Vagina (tissue), 2 donors: ENCODE measurements around the gene STEAP1B.

ENCODE experiments used
- POLR2AphosphoS5 ChIP-seq, 2 donors: sonication (generic); formaldehyde crosslinking; IDR thresholded peaks; one replicate each; pipeline ENCODE4 v1.9.0; 2017; ENCODE audit warnings: antibody characterized with exemption in 2 of 2, mild to moderate bottlenecking in 2 of 2, low read depth in 1 of 2; ENCODE audit not compliant: insufficient read depth in 1 of 2
- TF ChIP-seq, protein P1 (sequence below), 3 experiments: fragments of 450-650 bp in 2 of 3; fragments of 200-600 bp in 1 of 3; sonication (generic) in 1 of 3; IDR thresholded peaks; one replicate each; pipeline ENCODE4 v1.5.1; 2017 to 2019; ENCODE audit warnings: antibody characterized with exemption in 3 of 3, mild to moderate bottlenecking in 2 of 3, moderate library complexity in 2 of 3

DNA sequence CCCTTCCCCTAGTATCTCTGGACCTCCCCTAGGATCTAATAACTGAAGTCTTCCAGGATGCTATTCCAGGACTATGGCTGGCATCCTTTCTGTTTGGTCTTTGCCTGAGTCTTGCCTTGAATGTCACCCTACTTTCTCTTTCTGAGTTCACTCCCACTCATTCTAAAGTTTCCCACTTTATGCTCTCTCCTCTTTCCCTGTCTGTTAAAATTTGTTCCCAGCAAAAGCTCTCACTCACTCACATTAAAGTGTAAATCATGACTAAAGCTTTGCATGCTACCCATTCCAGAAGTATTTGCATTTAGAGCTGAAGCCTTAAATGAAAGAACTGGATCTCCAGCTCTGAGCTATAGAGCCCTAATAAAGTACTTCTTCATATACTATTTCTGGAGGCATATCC, 100.9 kb downstream of the STEAP1B start:
- TF ChIP-seq, protein P1, sequence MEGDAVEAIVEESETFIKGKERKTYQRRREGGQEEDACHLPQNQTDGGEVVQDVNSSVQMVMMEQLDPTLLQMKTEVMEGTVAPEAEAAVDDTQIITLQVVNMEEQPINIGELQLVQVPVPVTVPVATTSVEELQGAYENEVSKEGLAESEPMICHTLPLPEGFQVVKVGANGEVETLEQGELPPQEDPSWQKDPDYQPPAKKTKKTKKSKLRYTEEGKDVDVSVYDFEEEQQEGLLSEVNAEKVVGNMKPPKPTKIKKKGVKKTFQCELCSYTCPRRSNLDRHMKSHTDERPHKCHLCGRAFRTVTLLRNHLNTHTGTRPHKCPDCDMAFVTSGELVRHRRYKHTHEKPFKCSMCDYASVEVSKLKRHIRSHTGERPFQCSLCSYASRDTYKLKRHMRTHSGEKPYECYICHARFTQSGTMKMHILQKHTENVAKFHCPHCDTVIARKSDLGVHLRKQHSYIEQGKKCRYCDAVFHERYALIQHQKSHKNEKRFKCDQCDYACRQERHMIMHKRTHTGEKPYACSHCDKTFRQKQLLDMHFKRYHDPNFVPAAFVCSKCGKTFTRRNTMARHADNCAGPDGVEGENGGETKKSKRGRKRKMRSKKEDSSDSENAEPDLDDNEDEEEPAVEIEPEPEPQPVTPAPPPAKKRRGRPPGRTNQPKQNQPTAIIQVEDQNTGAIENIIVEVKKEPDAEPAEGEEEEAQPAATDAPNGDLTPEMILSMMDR (IDR thresholded peaks at IDR 0.05): no peak
- no peak for TF ChIP-seq POLR2AphosphoS5 (IDR thresholded peaks at IDR 0.05; ENCODE audit: insufficient read depth in 1 of 2, low read depth in 1 of 2)
